Prostate gland (tissue), 2 donors: ENCODE data around the gene GNAS-AS1. TPM values are rescaled to one million over a fixed set of nuclear protein-coding genes. Genes with fewer than 3 reads are reported as not detected.

ENCODE experiments used
- DNase-seq: peaks from one replicate; pipeline ENCODE4 v3.0.0-alpha.2; 2019; ENCODE audit warnings: low spot score
- H3K27ac ChIP-seq, 2 donors: fragments of 200-600 bp; sonication (generic); 2 replicates each; pipeline ENCODE4 v1.5.1; 2017 to 2019
- H3K27me3 ChIP-seq: fragments of 200-600 bp; sonication (generic); replicated peaks from 2 replicates; pipeline ENCODE4 v1.5.1; 2019; ENCODE audit not compliant: insufficient read depth
- H3K36me3 ChIP-seq, 2 donors: fragments of 200-600 bp; sonication (generic); 1 replicate in 1 of 2; 2 replicates in 1 of 2; pipeline versions ENCODE4 v1.5.1 to v1.8.1; 2017 to 2019
- H3K4me1 ChIP-seq: fragments of 200-600 bp; sonication (generic); replicated peaks from 2 replicates; pipeline ENCODE4 v1.5.1; 2019
- H3K4me3 ChIP-seq, 2 donors: fragments of 200-600 bp; sonication (generic); 2 replicates each; pipeline ENCODE4 v1.5.1; 2017 to 2019
- H3K9me3 ChIP-seq: fragments of 200-600 bp; sonication (generic); 2 replicates; pipeline ENCODE4 v1.5.1; 2017
- POLR2A ChIP-seq: fragments of 450-650 bp; IDR thresholded peaks from one replicate; pipeline ENCODE4 v1.6.1; 2016; ENCODE audit warnings: antibody characterized with exemption, mild to moderate bottlenecking
- POLR2AphosphoS5 ChIP-seq: sonication (generic); formaldehyde crosslinking; IDR thresholded peaks from one replicate; pipeline ENCODE4 v1.6.1; 2017; ENCODE audit warnings: antibody characterized with exemption
- WGBS: methylation state at CpG from one replicate; pipeline ENCODE4 v1.1.5; 2018; 5-methylcytosine and 5-hydroxymethylcytosine counted together
- intact Hi-C: fragments of 100-400 bp; cut with DNase I; formaldehyde crosslinking; loops from one replicate; pipeline ENCODE4 v1.14.2; 2022
- total RNA-seq, 2 donors: library from RNA; depleted of rRNA; stranded (reverse); fragments of >200 nt; gene quantifications; one replicate each; pipeline ENCODE4 v1.1.0, GENCODE V29; 2016
- TF ChIP-seq, protein P1 (sequence below), 4 experiments: fragments of 200-600 bp in 2 of 4; fragments of 450-650 bp in 2 of 4; sonication (generic) in 2 of 4; IDR thresholded peaks; 1 replicate in 3 of 4; 2 replicates in 1 of 4; pipeline ENCODE4 v1.5.1; 2016 to 2019; ENCODE audit warnings: antibody characterized with exemption in 4 of 4, mild to moderate bottlenecking in 2 of 4, moderate library complexity in 2 of 4

Gene GNAS-AS1
- total RNA-seq, 2 donors from 2014 or later: 0.50 to 1.8 TPM

DNA sequence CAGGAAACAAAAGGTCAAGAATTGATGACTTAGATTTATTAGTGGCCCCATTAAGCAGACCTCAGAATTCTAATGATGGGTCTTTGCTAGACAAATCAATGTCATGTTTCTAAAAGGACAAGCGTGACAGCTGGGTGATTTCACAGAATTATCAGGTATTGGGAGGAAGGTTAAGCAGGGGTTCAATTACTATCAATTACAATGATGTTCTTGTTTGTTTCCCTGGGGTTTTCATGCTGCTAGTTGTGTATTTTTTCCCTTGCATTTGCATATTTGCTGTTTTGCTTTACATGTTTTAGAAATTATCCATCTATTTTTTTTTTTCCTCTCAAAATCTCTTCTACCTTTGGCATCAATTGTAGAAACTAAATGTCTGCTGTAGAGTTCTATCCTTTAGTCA lies 29.7 kb upstream of the GNAS-AS1 start:
- TF ChIP-seq, protein P1, sequence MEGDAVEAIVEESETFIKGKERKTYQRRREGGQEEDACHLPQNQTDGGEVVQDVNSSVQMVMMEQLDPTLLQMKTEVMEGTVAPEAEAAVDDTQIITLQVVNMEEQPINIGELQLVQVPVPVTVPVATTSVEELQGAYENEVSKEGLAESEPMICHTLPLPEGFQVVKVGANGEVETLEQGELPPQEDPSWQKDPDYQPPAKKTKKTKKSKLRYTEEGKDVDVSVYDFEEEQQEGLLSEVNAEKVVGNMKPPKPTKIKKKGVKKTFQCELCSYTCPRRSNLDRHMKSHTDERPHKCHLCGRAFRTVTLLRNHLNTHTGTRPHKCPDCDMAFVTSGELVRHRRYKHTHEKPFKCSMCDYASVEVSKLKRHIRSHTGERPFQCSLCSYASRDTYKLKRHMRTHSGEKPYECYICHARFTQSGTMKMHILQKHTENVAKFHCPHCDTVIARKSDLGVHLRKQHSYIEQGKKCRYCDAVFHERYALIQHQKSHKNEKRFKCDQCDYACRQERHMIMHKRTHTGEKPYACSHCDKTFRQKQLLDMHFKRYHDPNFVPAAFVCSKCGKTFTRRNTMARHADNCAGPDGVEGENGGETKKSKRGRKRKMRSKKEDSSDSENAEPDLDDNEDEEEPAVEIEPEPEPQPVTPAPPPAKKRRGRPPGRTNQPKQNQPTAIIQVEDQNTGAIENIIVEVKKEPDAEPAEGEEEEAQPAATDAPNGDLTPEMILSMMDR (IDR thresholded peaks at IDR 0.05): no peak
- TF ChIP-seq POLR2A: no peak
- TF ChIP-seq POLR2AphosphoS5: no peak
- no peaks in the 10 kb centered on the region for H3K4me1 ChIP-seq
- no peaks in the 10 kb centered on the region for H3K27me3 ChIP-seq
- H3K27ac ChIP-seq: no peak overlapping the region
- 93% methylated on average over 1 of the region's 1 CpG for WGBS
- no peaks in the 10 kb centered on the region for H3K36me3 ChIP-seq
- H3K9me3 ChIP-seq: no peaks in the 10 kb centered on the region
- no peak for DNase-seq
- intact Hi-C loops: no loop called here
- H3K4me3 ChIP-seq: no peak overlapping the region

- Histone ChIP-seq H3K27ac (no peak overlapping the region), H3K4me1 (no peaks in the 10 kb centered on the region), H3K9me3 (no peaks in the 10 kb centered on the region), H3K36me3 (no peaks in the 10 kb centered on the region), H3K4me3 (no peak overlapping the region), H3K27me3 (no peaks in the 10 kb centered on the region)
- WGBS: 95% methylated on average over 4 of the region's 4 CpGs
- intact Hi-C loops: no loop called here
- TF ChIP-seq, protein P1 (IDR thresholded peaks at IDR 0.05): no peak
- TF ChIP-seq POLR2A (no peak), POLR2AphosphoS5 (no peak)
- no peak for DNase-seq
Measured at GRCh38 chr20:58878399-58878798, 27.7 kb upstream of the GNAS-AS1 start.

GRCh38 chr20:58877976-58878360 lies 27.3 kb upstream of the GNAS-AS1 start:
- no peaks in the 10 kb centered on the region for H3K4me1 ChIP-seq
- 90% methylated on average over 4 of the region's 4 CpGs for WGBS
- TF ChIP-seq, protein P1 (IDR thresholded peaks at IDR 0.05): no peak
- H3K27ac ChIP-seq: no peak overlapping the region
- intact Hi-C loops: no loop called here
- no peak overlapping the region for H3K4me3 ChIP-seq
- H3K9me3 ChIP-seq: no peaks in the 10 kb centered on the region
- H3K27me3 ChIP-seq: no peaks in the 10 kb centered on the region
- DNase-seq: no peak
- H3K36me3 ChIP-seq: no peaks in the 10 kb centered on the region

GRCh38 chr20:58877050-58877975 lies 26.6 kb upstream of the GNAS-AS1 start:
- intact Hi-C loops: no loop called here
- DNase-seq: no peak
- Histone ChIP-seq H3K9me3 (no peaks in the 10 kb centered on the region), H3K36me3 (no peaks in the 10 kb centered on the region), H3K4me1 (no peaks in the 10 kb centered on the region), H3K27me3 (no peaks in the 10 kb centered on the region), H3K27ac (no peak overlapping the region), H3K4me3 (no peak overlapping the region)
- WGBS: 74% methylated on average over 11 of the region's 11 CpGs
- no peak for TF ChIP-seq POLR2A
- TF ChIP-seq, protein P1 (IDR thresholded peaks at IDR 0.05): no peak
- no peak for TF ChIP-seq POLR2AphosphoS5

GRCh38 chr20:58876437-58876836 lies 25.7 kb upstream of the GNAS-AS1 start:
- Histone ChIP-seq H3K4me1 (no peaks in the 10 kb centered on the region), H3K36me3 (no peaks in the 10 kb centered on the region), H3K27ac (no peak overlapping the region), H3K27me3 (no peaks in the 10 kb centered on the region), H3K4me3 (no peak overlapping the region), H3K9me3 (no peaks in the 10 kb centered on the region)
- TF ChIP-seq, protein P1 (IDR thresholded peaks at IDR 0.05): no peak
- TF ChIP-seq POLR2AphosphoS5 (no peak), POLR2A (no peak)
- intact Hi-C loops: no loop called here
- DNase-seq: no peak
- WGBS: 74% methylated on average over 7 of the region's 7 CpGs
